HG02884 (cell line): Measurements from ENCODE around the gene TEX10.

ENCODE experiments used
- ATAC-seq: cut with Tn5 transposase; IDR thresholded peaks from one replicate; pipeline ENCODE4 v1.9.1; 2021; ENCODE audit warnings: mild to moderate bottlenecking, moderate library complexity; ENCODE audit not compliant: unreplicated experiment

The TEX10 gene

DNA sequence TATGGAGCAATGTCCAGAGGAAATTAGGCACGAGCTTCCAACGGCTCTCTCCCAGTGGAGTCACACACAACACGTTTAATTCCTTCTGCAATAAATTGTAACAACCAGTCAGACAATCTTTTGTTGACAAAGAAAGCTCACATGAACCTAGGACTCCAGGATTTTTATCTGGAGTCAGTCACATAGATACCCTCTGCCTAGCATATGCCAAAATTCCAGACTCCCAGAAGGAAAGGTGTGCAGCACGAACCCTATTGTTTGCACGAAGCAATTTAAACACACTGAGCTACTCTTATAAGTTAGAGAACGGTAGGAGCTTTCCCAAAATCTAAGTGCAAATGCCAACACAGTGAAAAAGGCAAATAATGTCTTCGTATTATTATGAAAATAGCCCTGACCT, 67.1 kb downstream of the TEX10 start:
- no peak for ATAC-seq

DNA sequence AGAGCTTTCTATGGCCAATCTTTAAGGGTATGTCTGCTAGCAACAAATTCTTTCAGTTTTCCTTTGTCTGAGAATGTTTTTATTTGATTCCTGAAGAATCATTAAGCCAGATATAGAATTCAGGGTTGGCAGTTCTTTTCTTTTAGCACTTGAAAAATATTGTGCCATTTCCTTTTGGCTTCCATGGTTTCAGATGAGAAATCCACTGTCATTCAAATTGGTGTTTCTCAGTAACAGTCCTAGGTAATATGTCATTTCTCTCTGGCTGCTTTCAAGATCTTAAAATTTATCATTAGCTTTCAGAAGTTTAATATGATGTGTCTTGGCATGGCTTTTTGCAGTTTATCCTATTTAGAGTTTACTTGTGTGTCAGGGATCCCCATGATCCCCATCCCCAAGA, 67.7 kb downstream of the TEX10 start:
- ATAC-seq: no peak

DNA sequence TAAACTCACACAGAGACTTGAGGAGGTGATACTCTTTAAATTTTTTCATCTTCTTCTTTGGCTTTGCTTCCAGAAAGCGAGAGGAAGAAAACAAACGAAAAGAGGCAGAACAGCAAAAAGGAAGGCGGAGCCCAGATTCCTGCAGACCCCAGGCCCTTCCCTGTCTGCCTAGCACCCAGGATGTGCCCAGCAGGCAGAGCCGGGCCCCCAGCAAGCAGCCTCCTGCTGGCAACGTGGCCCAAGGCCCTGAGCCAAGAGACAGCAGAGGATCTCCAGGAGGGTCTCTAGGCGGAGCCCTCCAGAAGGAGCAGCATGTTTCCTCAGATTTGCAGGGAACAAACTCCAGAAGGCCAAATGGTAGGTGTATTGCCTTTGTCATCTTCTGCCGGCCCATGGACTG, 68.5 kb downstream of the TEX10 start:
- ATAC-seq: no peak

DNA sequence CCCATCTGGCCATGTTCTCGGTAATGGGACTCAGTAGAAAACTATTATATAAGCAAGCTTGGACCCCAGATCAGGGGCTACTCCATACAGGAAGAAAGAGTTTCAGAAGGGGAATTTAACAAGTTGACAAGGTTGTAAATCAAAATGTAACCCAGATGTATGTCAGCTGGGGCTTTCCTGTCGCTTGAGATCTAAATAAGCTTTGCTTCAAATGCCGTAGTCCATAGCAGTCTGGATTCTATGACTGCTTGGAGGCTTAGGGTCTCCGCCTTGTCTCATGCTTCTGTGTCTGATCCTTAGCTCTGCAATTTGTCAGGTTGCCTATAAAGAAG, 70.4 kb downstream of the TEX10 start:
- no peak for ATAC-seq

DNA sequence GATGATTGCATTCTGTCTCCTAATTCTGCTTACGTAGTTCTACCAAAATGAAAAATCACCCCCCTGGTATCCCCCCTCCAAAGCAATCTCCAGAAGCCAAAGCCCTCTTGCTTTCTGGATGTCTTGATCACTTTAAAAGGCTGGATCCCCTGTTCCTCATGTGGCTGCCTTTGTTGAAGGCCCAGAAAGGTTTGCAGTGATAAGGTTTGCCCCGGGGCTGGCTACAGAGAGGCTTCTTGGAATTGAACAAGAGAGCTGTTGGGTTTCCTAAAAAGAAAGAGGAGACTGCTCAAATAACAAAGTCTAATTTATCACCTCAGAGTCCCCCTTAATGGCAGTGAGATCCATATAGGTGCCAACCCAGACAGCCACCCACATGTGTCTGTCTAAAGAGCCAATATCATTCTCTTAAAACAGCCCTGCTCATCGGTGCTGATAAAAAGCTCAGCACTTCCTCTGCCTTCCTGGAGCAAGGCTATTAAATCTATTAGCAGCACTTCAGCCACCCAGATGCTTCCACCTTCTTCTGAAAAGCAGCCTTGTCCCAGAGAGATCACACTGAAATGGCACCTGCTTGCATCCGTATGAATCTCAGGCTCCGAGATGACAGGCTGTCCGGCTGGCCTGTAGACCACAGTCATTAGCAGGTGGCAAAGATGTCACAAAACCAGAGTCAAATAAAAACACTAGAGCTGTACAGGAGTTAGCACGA, 70.9 kb downstream of the TEX10 start:
- no peak for ATAC-seq

DNA sequence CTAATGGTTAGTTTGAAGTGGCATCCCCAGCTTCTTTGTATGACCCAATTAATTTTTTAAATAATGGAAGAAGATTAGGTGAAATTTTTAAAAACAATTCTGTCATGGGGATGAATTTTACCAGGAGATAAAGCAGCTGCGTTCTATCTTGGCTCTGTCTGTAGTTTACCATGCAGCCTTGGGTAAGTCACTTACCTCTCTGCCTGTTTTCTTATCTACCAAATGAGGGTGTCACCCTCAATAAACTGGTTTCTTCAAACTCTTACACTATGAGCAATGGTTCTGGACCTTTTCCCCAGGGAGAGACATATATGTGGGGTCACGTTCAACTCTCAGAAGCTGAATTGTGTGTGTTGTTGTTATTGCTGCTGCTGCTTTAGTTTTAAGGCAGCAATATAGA, 71.7 kb downstream of the TEX10 start:
- ATAC-seq: no peak

DNA sequence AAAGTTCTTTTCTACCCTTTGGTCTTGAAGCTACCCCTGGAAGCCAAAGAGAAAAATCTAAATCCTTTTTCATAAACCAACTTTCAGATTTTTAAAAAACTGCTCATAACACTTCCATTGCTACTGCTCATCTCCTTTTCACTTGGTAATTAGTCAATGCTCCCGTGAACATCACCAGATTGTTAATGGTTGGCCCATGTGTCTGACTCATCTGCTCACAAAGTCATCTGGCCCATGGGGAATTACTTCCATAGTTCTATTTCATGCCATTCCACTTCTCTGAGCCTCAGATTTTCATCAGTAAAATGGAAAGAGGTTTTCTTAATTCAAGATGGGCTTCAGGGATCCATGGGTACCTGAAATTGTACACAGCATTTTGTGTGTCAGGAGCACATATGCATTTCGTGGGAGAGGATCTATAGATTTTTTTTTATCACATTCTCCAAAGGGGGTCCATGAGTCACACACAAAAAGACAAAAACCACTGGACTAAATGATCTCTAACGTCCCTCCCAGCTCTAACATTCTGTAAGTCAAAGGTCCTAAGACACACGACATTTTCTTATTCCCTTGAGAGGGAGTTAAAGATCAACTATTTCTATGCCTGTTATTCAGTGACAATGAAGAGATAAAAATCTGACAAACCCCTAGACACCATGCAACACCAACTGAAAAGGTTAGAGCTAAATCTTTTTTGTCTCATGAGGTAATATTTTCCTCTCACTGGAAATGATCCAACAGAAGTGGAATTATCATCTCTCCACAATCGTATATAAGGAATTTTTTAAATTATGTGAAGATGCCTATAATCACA, 75.4 kb downstream of the TEX10 start:
- ATAC-seq: no peak

DNA sequence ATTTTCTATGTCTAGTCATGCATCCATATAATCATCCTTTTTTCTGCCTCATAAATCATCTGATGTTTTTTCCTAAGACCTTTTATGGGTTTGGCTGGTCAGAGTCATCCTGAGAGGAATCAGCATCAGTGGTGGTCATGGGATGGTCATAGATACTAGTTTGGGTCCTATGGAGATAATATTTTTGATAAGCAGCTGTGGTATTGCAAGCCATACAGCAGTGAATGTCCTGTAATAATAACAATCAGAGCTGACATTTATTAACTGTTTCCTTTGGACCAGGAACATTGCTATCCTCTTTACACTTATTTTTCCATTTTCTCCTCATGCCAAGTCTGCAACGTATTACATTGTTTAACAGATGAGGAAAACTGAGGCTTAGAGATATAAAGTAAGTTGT, 83.1 kb downstream of the TEX10 start:
- no peak for ATAC-seq

DNA sequence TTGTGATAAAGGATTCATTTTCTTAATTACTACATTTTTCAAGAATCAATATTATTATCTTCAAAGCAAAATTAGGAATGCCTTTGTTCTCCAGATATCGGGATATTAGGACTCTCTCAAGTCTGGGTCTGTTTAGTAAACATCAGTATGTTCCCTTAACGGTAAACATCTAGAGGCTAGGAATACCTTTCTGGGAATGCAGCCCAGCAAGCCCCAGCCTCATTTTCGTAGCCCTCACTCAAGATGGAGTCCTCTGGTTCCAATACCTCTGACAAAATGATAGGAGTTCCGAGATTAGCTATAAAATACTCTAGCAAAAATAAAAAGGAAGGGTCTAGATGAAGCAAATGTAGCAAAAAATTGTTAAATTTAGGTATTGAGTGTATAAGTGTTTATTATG, 84.5 kb downstream of the TEX10 start:
- no peak for ATAC-seq

DNA sequence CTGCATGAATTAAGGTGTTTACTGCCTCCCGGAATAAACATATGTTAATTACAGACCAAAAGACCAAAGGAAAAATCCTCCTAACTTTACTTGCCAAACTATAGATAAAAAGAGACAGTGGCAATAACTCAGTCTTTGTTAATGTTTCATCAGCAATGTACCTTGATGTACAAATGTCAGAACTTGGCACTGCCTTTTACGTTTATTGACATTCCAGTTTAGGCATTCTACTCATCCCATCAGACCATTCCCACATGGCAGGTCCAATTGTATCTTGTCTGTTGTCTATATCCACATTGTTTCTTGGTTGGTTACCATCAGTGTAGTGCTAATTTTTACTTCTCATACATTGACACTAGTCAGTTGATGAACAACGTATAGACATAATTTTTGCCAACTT, 85.5 kb downstream of the TEX10 start:
- no peak for ATAC-seq
